NCI-H1930 (cell line): ENCODE results near the gene GPR176.

Experiments
- DNase-seq, 2 experiments: peaks; one replicate each; lab custom pipeline; 2025; lab: John Stamatoyannopoulos, UW

GPR176 gene, protein sequence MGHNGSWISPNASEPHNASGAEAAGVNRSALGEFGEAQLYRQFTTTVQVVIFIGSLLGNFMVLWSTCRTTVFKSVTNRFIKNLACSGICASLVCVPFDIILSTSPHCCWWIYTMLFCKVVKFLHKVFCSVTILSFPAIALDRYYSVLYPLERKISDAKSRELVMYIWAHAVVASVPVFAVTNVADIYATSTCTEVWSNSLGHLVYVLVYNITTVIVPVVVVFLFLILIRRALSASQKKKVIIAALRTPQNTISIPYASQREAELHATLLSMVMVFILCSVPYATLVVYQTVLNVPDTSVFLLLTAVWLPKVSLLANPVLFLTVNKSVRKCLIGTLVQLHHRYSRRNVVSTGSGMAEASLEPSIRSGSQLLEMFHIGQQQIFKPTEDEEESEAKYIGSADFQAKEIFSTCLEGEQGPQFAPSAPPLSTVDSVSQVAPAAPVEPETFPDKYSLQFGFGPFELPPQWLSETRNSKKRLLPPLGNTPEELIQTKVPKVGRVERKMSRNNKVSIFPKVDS

DNA sequence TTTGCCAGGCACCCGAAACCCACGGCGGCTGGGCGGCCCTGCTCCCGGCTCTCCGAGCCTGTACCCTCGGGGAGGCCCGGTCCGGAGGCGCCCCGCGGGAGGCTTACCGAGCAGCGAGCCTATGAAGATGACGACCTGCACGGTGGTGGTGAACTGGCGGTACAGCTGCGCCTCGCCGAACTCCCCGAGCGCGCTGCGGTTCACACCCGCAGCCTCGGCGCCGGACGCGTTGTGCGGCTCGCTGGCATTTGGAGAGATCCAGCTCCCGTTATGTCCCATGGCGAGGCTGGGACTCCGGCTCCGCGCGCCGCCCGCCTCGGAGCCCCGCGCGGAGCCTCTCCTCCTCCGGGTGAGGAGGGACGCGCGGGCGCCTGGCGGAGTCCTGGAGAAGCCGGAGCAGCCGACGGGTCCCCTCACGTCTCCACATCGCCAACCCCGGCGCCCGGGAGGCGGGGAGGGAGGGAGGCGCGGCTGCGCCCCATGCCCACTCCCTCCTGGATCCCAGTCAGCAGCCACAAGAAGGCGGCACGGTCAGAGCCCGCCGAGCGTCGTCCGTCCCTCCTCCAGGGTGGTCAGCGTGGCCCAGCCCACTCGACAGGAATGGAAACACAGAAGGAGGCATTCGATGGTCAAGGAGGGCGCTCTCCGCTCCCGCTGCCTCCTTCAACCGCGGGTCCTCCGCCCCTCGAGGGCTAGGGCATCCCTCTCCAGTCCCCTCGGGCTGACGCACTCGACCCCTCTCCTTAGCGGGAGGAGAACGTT is at the start of gene GPR176:
GPR176 (minus strand) TSS at position 519 of the 762 bp plus-strand sequence; CDS start at position 279, 240 bp downstream.
- DNase-seq, result peak in 1 of 2 experiments; percentile 9

DNA sequence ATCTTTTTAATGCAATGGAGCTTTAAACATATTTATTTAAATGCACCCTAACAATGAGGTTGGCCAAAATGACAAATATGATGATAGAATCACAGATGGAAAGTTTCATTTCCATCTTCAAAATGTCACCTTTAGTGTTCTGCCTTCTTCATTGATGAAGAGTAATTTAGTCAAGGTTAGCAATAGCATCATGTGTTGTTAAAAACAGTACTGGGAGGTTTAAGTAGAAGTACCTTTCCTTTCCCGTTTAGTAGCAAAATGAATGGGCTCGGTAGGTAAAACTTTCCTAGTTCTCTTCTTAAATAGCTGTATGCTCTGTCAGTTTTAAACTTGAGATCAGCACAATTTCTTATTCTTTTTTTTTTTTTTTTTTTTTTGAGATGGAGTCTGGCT is 48.9 kb upstream of the GPR176 start:
- DNase-seq, result no peak

DNA sequence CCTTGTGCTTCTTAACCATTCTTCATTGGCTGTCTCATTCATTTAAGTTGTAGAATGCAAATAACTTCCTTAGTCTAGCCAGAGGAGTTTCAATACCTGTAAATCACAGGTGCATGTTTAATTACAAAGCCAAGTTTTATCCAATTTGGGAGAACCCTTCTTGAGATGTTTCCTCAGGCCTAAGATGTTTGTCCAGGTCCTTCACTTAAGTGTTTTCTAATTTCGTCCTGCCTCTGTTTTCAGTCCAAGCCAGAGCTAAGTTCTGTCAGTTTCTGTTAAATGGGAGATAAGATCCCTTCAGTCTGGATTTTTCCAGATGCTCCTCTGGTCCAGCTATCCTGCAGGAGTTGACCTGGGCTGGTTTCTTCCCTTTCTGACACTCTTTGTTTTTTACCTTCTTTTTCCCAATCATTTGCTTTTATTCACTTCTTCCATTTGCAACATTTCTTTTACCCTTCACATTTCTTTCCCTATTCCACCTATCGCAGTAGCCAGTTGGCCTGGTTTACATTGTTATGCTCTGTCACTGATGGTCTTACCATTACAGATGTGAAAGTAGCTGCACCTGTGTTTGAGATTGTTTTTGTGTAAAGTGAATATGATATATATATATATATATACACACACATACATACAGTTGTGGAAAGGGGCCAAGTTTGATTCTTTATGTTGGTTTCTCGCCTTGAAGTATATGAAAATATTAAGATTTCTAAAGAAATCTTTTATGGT is 48.4 kb upstream of the GPR176 start:
- no peak for DNase-seq

DNA sequence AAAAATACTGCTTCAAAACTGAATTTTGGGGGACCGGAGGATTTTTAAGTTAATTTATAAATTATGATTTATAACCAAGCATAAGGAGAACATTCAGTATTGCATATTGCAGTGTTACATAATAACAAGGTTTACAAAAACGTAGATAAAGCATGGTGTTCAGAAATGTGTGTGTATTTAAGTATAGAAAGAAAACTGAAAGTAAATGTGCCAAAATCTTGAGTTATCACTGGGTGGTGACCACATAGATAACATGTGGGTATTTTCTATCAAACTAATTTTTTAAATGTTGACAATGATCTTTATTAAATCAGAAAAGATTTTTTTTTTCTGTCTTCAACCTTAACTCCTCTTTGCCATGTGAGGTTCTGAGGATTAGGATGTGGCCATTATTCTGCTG is 46.5 kb upstream of the GPR176 start:
- DNase-seq, result no peak

DNA sequence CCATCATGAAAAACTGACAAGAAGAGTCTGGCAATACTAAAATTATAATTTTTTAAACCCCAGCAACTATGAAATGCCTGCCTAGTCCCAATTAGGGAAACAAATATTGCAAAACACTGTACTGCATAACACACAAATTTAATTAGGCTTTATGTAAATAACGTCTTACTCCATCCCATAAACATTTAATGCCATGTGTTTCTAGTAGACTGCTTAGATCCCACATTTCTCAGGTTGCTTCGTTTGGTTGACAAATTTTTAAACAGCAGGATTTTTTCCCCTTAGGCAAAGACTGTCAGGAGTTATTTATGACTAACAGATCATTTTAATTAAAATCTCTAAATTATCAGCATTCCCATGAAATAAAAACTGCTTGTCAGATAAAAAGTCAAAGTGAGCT is 43.7 kb upstream of the GPR176 start:
- DNase-seq, result no peak

DNA sequence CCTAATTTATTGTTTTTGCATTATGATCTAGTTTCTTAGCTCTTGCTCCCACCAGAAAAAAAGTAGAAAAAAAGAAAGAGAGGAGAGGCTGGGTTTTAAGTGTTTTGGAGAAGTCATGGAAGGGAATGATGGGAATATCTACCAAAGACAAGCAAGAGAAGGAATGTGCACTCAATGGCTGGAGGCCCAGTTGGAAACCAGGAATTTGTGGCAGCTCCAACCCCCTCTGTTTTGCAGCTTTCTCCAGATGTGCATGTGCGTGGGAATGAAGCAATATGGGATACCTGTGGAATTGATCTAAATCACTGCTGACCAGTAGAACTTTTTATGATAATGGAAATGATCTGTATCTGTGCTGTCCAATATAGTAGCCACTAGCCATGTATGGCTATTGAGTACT is 41.0 kb upstream of the GPR176 start:
- DNase-seq, result no peak

DNA sequence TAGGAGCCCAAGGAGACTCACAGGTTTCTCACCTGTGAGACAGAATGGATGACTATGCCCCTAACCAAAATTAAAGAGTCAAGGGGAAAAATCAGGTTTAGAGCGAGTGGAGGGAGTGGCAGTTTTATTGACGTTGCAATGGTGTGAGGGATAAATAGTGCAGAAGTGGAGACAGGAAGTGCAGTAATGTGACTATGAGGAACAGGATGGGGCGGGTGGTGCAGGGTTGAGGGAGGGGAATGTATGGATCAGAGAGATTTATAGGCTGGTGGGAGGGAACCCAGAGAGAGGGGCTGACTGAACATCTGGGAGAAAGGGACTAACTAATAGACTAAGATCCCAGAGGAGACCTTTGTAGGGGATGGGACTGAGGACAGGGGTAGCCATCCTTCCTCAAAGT is 40.3 kb upstream of the GPR176 start:
- DNase-seq, result no peak

DNA sequence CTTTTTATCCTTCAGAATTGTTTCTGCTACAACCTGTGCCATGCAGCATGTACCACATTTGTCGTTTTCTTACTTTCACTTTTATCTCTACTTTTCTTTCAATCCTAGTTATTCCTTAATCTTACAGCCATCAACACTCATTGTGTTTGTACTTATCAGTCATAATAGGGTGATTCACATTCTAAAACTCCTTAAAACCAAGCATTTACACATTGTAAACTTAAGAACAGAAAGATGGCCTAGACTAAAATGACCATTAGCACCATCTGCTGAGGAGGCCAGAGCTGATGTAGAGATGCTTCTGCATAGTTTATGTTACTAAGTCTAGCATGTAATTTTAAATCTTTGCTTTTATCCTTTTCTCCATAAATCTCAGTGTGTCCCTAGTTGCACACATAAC is 39.3 kb upstream of the GPR176 start:
- DNase-seq, result no peak

DNA sequence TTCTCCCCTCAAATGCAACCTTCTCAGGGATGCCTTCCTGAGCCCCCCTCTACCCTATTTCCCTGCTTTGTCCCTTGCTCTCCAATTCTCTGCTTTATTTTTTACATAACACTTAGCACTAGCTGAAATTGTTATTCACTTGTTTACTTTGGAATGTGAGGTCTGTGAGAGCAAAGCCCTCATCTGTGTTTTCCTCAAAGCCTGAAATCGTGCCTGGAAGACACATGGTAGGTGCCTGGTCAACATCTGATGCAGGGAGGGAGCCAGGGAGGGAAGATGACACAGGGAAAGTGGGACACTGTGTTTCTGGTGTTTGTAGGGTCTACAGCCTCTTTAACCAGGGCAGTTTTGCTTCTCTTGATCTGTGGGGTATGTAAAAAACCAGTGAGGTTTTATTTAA is 37.4 kb upstream of the GPR176 start:
- DNase-seq, result no peak

DNA sequence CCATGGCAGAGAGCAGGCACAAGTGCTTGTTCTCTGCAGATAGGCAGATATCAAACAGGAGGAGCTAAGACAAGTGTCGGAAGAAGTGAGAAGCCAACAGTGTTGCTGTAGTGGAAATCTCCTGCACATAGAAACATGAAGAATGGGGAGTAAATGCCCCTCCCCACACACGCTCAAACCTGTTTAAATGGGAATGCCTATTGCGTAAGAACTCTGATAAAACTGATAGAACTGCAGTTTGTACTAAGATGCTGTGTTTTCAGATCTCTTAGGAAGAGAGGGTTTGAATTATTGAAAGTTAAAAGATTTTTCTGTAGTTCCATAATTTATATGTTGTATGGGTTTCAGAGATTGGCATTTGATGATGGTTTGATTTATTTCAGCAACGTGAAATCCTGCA is 33.5 kb upstream of the GPR176 start:
- DNase-seq, result no peak

DNA sequence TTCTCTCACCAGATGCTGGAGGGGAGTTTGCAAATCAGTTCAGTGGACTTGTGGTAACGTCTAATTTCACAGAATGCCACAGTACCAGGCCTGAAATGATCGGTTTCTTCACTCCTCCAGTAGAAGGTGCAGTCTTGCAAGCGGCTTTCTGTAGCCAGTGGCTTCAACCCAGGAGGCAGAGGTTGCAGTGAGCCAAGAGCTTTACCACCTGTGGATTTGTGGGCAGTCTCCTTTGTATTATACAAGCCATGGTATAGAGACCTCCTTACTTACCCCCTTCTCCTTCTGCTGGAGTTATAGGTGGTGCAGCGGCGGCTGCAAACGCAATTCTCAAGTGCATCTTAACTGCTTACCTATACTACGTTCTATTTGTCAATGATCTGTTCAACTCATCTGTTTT is 31.5 kb upstream of the GPR176 start:
- no peak for DNase-seq

DNA sequence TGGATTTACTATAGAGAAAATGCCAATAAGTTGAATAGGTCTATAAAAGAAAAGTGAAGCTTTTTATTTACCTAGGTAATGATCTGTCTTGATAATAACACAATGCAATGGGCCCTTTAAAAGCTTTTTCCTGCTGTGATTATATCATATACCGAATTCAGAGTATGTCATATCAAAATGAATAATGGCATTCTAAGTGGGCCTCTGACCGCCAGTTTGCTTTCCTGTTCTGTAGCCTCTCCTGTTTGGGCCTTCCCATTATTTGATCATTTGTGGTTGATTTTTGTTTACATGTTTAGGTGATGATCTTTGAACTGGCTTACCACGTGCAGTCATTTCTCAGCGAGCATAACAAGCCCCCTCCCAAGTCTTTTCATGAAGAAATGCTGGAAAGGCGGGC is 28.8 kb upstream of the GPR176 start:
- DNase-seq, result no peak

DNA sequence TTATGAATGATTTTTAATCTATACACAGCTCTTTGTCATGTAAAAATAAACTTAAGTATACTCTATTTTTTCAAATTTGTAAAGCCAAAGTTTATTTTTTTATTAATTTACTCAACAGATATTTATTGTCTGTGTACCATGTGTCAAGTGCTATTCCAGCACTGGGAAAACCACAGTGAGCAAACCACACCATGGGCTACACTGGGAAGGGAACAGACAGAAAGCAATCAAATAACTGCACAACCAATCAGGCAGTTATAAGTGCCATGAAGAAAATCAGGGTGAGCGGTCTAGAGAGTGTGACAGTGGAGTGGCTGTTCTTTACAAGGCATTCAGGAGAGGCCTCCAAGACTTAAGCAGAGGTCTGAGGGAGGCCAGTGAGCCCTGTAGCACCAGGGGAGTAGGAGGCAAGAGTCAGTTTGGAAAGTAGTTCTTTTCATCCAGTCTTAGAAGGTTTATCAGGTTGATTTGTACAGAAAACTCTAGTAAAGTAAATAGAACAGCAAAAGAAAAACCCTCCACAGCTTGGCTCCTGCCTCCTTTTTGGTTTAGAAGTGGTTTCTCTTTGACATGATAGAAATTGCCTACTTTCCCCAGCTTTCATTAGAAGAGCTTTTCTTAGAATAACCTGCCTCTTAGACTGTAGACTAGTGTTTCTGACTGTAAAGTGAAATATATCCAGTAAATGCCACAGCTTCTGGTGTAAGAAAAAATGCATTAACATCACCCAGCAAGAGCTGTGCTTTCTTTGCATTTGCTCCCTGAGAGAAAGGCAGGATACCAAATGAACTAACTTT is 27.5 kb upstream of the GPR176 start:
- no peak for DNase-seq

DNA sequence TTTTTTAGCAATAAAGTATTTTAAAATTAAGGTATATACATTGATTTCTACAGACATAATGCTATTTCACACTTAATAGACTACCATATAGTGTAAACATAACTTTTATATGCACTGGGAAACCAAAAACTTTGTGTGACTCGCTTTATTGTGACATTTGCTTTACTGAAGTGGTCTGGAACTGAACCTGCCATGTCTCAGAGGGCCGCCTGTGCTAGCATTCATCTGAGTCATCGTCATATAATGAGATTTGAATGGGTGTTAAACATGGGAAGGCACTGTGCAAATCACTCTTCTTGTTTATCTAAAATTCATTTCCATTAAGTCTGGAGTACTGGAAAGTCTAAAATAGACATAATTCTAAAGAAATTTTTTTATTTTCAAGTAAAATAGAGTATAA is 26.8 kb upstream of the GPR176 start:
- DNase-seq, result no peak

DNA sequence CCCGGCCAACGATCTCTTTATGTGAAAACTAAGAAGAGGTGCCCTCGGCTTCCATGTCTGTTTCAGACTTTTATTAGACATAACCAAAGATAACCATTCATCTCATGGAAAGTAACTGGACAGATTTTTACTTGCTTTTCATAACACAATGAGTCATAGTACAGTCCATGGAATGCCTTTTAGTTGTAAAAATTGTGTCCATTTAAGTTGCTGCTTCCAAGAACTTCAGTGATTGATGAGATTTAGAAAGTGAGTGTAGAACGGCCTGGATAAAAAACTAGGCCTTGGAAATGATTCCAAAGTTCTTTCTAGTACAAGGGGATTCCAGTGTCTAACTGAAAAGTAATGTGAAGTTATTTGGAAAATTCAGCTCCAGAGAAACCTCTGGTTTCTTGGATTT is 24.7 kb upstream of the GPR176 start:
- no peak for DNase-seq

DNA sequence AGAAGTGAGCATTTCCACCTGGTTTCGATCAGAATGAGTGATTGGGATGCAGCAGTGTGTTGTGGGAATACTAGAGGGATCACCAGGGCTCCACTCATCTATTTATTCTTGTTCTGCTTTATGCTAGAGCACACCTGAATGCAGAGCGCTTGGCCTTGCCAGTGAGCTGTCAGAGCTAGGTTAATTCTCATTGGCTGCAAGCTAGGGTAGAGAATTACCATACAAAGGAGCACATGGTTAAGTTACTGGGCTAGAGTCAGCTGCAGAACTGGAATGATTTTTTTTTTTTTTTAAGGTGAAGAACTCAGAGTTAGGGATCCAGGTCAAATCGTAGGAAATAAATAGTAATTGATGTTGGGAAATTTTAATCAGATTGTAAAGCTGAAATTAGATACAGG is 22.7 kb upstream of the GPR176 start:
- DNase-seq, result no peak

DNA sequence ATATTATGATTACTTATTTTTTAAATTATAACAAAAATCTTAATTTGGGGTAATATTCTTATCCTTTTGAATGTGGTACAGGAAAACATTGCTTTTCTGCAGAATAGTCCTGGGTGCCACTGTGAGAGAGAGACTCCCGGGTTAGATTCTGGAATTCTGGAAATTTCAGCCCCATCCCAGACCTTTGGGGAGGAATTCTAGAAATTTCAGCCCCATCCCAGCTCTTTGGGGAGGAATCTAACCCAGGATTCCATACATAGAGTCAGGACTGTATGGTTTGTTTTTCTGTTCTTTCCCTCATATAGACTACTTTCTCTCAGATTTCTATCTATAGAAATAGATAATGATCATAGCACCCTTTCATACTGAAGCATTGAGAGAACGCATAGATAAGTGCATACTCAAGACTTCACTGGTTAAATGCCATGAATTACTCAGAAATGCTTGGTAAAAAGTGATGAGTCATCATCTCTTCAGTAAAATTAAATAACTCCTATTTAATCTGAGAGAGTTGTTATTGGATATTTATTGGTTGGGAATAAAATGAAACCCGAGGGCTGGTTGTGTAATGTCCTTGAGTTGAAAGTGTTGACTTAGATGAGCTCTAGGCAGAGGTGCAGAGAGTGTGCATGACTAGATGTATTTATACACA is 22.2 kb upstream of the GPR176 start:
- DNase-seq, result no peak

DNA sequence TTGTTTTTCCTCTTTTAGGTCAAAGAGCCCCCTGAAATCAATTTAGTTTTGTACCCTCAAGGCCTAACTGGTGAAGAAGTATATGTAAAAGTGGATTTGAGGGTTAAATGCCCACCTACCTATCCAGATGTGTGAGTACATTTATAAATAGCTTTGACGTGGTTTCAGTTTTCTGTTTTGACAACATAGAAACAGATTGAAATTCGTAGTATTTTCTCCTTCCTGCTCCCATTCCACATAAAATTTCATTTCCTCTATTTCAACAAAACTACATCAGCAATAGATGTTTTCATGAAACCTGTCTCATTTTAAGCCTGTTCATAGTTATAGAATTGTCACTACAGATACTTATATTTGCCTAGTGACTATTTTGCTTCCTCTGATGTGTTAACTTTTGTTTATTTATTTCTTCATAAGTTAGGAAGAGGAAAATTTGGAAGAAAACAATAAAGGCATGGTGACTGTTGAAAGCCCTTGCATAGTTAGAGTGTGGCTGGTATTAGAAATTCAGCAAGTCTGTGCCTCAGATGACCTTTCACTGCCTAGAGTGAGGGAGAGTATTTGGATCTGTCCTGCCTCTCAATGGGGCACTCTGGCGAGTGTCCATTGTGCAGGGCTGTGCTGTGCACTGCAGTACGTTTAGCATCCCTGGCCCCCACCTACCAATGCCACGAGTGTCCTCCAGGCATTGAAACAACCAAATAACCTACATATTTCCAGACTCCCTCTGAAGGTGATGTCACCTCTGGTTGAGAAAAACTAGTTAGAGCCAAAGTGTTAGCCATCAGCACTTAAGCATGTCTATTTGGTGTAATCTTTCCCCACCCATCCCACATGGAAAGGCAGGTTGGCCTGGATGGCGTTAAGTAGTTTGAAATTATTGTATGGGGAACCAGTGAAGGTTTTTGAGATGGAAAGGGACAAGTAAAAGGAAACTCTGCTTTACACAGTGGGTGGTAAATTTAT is 19.7 kb upstream of the GPR176 start:
- no peak for DNase-seq

DNA sequence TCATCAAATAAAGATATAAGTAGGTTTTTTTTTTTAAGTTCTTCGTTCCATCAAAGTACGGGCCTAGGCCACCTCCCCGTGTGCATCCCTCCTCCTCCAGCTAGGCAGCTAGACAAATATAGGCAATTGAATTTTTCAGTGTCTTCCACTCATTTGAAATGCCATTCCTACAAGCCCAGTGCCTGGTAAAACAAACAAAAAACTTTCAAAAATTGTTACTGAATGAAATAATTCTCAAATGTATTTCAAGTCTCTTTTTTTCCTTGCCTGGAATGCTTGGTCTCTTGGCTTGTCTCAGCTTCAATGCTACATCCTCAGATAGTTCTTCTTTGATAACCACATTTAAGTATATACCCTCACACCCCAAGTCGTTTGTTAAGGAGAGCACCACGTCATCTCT is 17.6 kb upstream of the GPR176 start:
- DNase-seq, result no peak

DNA sequence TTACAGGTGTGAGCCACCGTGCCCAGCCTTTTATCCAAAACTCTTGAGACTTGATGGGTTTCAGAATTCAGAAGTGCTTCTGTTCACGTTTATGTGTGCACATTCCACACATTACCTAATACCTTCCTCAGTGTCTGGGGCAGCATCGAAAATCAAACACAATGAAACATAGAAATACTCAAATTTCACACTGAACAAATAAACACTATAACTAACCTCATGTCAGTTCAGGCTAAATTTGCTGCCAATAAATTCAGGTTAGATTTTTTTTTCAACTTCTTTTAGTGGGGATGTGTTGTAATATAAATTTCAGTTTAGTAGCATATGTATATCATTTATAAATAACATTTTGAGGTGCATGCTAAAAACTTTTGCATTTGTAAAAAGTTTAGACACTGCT is 16.6 kb upstream of the GPR176 start:
- no peak for DNase-seq
